ENCODE measurements around the gene CCDC85B.
"Not testable (repeated sequence)": the region's sequence is repeated elsewhere in the genome, so short reads cannot be mapped to it uniquely, and the experiment has no call there.

Gene CCDC85B

GRCh38 chr11:65887723-65888162 lies 2.7 kb upstream of the CCDC85B start:
- no peak for DNase-seq (ENCODE audit: low spot score)

DNA sequence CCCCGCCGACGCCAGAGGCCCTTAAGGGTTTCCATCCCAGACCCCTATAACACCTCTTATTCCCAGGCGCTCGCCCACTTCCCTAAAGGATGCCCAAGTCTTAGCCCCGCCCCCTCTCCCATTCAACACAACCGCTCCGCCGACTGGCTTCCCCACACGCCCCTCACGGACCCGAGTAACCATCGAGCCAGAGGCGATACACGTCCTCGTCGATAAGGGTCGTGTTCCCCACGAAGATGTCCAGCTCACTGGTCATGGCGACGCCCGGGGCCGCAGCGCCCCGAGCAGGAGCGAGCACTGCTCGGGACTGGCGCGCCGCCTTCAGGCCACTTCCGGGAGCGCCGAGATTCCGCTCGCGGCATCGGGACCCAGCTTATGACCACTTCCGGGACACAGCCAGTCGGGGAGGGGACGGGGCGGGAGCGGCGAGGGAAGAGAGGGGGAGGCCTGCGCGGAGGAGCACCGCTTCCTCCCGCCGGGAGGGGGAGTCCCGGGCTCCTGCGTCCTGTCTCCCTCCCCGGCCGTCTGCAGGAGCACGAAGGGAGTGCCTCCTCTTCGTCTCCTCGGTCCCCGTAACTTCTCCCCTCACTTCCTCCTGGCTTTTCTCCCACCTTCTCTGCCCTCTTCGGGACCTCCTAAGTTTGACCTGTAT lies 2.2 kb upstream of the CCDC85B start, which contains the start of gene FIBP:
TSS of gene FIBP (minus strand) at position 309 of the 652 bp plus-strand sequence. CDS start at position 256, 53 bp downstream.
- peak; percentile 95 for DNase-seq (ENCODE audit: low spot score)

DNA sequence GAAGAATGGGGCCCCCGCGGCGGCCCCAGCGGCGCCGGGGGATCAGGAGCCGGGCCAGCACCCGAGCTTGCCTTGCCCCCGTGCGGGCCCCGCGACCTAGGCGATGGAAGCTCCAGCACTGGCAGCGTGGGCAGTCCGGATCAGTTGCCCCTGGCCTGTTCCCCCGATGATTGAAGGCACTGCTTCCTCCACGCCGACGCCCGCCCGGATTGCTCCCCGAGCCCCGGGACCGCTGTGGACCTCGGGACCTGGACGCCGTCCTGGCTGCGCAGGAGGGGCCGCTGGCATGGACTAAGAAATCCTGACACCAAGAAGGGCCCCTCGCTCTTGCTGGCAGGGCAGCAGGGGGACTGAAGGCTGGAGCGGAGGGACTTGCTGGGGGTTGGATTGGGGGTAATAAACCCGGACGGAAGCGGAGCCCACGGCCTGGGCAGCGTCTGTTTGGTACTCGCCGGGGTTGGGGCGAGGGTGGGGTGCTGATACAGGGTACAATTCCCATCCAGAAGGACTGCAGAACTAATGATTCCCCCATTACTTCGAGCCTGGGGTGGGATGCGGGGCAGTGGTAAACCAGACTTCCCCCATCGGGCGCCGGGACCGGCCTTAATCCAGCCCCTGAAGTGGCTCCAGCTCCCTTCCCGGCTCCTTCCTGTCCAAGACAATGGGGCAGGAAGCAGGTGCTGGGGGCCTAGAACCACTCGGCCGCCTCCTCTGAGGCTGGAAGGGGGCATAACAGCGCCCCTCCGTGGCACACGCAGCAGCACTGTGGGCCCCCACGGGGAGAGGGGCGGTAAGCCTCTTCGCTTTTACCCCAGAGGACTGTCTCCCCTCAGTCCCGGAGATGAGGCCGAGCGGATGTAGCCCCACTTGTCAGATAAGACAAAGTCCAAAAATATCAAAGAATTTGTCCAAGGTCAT lies 1.0 kb downstream of the CCDC85B start:
- DNase-seq (ENCODE audit: low spot score), result no peak

DNA sequence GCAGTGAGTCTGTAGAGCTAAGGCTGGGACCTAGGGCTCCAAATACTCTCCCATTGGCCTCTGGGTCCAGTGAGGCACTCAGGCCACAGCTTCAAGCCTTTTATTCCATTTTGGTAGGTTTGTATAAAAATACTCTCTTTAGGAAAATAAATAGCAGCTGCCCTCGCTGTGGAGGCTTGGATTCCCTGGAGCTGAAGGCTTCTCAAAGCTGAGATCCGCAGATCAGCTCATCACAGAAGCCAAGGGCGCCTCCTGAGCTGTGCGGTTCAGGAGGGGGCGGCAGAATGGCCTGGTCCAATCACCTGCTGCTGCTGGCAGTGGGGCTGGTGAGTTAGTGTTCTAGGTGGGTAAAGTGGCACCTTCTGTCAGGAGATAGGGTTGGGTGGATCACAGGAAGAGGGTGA lies 1.7 kb downstream of the CCDC85B start:
- DNase-seq (ENCODE audit: low spot score), result not testable (repeated sequence)

DNA sequence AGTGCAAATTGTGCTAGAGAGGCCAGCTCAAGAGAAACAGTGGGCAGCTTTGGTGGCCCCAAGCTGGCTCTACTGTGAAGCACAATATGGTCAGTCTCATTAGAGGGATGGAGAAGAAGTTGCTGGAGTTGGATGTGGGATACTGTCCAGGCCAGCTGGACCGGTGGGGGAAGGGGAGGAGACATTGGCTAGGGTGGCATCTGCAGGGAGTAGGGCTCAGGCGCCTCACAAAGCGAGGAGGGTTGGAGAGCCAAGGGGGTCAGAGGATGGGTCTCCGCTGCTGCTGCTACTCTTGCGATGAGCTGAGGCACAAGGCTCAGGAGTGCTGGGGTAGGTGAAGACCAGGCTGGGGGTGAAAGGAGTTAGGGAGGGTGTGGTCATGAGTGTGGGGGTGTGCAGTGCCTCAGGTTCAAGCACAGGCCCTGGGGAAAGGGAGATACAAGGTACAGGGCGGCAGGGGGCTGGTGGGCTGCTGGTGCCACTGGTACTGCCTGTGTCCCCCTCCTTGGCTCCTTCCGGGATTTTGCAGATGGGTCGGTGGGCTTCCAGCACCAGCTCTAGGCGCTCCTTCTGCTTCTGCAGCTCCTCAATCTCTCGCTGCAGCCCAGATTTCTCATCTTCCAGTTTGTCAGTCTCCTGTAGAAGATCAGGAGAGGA lies 2.3 kb downstream of the CCDC85B start:
- DNase-seq (ENCODE audit: low spot score), result no peak

GRCh38 chr11:65894034-65894591 lies 3.6 kb downstream of the CCDC85B start:
- no peak for DNase-seq (ENCODE audit: low spot score)

DNA sequence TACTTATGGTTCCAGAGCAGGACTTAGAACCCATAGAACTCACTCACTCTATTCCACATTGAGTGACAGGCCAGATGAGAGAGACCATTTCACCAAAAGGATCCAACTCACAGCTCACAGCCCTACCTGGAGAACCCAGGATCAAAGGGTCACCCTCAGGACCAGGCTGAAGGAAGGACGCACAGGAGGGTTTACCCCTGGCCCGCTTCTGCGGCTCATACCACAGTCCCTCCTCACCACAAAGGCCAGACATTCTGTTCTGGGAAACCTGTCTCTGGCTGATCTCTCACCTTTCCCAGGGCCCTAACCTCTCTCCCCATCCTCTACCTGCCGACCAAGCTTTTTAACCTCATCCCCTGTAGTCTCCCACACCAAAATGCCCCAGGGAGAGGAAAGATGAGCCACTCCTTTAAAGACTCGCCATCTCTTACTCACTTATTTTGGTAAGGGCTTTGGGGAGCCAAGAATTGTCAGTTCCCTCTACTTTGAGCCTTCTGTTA lies 5.1 kb downstream of the CCDC85B start:
- no peak for DNase-seq (ENCODE audit: low spot score)

DNA sequence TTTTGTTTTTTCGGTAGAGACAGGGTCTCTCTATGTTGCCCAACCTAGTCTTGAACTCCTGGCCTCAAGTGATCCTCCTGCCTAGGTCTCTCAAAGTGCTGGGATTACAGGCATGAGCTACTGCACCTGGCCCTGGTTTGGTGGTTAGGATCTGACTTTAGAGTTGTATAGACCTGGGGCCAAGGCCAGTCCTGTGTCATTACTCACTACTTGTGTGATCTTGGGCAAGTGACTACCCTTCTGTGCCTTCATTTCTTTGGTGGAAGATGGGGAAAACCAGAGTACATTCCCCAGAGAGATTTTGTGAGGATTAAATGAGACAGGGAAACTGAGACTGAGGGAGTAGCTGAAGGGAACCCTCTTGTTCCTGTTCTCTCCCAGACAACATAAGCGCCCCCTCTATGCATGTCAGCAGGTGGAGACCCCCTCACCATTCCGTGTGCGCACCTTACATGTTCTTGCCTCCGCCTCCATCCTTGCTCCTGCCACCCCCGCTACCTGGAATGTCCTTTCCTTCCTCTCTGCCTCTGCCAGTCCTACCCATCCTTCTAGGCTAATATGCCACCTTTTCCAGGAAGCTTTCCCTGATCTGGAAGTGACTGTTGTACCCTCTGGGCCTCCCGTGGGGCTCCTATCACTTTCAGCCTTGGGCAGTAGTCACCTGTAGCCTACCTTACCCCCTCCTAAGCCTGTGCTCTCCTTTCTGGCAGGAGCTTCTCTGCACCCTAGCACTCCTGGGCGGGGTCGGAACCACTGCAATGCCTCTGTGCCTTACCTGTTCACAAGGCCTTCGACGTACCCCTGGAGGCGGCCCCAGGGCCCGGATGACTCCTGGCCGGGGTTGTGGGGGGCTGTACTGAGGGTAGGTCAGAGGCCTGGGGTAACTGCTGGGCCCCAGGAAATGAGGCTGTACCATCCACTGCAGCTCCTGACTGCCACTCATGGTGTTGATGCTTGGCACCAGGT lies 5.8 kb downstream of the CCDC85B start:
- DNase-seq (ENCODE audit: low spot score), result no peak

DNA sequence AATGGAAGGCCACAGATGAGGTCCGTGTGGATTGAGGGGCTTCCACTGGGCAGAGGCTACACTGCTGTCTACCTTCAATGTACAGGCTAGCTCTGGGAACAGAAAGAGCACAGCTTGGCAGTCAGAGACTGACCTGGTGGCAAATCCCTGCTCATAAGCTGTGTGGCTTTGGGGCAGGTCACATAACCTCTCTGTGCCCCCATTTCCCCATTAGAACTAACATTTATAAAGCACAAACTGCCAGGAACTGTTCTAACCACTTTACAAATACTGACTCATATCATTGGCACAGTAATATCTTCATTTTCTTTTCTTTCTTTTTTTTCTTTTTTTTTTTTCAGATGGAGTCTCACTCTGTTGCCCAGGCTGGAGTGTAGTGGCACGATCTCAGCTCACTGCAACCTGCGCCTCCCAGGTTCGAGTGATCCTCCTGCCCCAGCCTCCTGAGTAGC lies 6.6 kb downstream of the CCDC85B start:
- no peak for DNase-seq (ENCODE audit: low spot score)

DNA sequence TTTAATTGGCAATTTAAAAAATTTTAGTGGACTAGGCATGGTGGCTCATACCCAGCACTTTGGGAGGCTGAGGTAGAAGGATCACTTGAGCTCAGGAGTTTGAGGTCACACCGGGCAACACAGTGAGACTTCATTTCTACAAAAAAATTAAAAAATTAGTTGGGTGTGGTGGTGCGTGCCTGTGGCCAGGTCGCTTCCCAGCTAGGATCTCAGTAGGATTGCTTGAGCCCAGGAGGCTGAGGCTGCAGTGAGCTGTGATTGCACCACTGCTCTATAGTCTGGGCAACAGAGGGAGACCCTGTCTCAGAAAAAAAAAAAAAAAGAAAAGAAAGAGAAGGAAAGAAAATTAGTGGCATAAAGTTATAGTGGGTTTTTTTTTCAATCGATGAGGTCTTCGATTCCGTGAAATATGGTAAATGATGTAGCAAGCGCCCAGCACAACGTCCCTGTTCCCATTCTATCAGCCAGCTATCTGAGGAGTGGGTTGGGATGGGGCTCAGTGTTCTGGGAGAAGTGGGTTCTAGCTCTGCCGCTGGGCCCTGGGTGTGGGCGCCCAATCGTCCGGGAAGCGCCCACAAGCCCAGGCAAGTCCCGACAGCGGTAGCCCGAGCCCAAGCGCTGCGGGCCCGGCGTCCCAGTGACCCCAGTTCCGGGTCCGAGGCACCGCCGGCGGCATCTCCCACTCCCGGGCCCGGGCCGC lies 8.3 kb downstream of the CCDC85B start:
- no peak for DNase-seq (ENCODE audit: low spot score)

DNA sequence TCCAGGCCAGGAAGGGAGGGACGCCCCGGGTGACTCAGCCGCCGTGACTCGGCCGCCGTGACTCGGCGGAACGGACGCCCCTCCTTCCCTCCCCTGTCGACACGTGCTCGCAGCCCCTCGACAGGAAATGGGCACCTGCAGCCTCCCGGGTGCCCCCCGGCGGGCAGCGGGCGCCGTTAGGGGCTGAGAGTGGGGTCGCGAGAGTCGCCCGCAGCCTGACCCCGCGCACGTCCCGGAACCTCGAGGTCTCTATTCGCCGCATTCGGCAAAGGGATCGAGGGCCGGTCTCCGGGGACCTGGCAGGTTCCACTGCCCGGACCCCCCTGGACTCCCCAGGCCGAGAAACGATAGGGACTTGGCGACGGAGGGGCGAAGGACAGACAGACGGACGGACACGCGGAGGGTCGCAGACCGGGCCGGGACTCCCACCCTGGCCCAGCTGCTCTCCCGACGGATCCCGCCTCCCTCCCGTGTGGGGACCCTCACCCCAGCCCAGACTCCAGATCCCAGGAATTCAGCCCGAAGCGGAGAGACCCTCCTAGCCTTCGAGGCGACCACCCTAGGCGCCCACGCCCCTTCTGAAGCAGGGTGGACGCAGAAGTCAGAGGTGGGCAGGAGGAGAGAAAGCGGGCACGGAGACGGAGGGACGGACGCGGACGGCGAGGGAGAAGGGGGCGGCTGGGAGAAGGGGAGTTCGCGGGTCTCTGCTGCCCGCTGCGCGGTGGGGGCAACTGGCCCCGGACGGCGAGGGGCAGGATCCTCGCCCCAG lies 9.1 kb downstream of the CCDC85B start:
- DNase-seq (ENCODE audit: low spot score), result peak; percentile 85

DNA sequence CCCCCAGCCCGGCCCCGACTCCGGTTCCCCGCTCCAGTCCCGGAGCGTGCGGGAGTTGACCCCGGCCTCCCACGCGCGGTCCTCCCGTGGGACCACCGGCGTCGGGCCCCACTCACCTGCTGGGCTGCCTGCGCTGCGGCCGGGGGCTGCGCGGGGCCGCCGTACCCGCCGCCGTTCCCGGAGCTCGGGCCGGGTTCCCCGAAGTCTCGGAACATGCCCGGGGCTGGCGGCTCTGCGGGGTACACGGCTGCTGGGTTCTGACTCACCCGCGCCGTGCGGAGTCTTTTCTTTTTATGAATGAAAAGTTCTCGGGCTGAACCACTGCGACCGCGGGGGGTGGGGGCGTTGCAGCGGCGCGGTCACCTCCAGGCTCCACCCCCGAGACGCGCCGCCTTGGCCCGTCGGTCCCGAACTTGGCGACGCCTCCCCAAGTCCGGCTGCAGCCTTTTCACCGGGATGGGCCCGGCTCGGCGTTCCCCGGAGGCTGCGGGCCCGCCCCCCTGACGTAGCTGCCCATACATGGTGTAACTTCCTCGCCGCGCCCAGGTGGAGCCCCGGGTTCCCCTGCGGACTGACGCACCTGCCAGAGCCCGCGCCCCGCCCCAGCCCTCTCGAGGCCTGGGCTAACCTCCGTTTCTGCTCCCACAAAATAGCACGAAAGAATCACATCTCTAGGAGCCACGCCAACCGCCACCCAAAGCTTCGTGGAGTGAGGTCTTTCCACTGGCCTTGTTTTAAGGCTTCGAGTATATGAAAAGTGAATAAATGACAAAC lies 9.8 kb downstream of the CCDC85B start, which contains the start of gene FOSL1:
TSS of gene FOSL1 (minus strand) at position 264 of the 774 bp plus-strand sequence. CDS start at position 215, 49 bp downstream.
- peak; percentile 91 for DNase-seq (ENCODE audit: low spot score)

DNA sequence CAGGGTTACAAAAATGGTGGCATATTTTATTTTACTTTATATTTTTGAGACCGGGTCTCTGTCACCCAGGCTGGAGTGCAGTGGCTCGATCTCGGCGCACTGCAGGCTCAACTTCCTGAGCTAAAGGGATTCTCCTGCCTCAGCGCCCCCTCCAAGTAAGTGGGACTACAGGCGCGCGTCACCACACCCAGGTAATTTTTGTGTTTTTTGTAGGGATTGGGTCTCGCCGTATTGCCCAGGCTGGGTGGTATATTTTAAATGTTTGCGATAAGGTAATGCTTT lies 10.4 kb downstream of the CCDC85B start:
- no peak for DNase-seq (ENCODE audit: low spot score)

DNA sequence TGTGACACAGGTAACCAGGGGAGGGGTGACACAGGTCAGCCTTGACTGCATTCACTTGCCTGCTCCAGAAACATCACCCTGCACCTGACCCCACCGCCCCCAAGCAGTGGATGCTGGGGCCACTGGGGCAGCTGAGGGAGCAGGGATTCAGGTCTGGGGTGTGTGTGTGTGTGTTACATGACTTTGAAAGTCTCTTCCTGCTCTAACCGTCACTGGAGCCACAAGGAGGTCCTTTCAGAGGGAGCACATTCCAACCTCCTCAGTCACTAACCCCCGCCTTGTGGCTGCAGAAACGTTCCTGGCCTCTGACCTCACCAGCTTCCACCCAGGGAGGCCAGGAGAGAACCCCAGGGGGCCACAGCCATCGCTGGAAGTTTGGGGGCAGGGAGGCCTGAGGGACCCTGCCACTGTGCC lies 12.6 kb downstream of the CCDC85B start:
- no peak for DNase-seq (ENCODE audit: low spot score)

- DNase-seq (ENCODE audit: low spot score), result no peak
Measured at GRCh38 chr11:65903715-65904114, 13.2 kb downstream of the CCDC85B start.

DNA sequence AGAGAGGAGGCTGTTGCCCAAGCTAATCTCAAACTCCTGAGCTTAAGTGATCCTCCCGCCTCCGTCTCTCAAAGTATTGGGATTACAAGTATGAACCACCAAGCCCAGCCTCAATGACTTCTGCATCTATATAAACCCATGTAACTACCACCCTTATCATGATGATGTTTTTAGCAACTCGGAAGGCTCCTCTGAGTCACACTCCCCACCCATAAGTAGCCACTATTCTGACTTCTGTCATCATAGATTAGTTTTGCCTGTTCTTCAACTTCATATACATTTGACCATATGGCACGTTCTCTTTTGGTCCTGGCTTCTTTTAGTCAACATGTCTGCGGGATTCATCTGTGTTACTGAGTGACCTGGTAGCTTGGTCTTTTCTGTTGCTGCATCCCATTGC lies 16.1 kb downstream of the CCDC85B start:
- DNase-seq (ENCODE audit: low spot score), result peak; percentile 85

- no peak for DNase-seq (ENCODE audit: low spot score)
Measured at GRCh38 chr11:65907878-65908277, 17.4 kb downstream of the CCDC85B start.

DNA sequence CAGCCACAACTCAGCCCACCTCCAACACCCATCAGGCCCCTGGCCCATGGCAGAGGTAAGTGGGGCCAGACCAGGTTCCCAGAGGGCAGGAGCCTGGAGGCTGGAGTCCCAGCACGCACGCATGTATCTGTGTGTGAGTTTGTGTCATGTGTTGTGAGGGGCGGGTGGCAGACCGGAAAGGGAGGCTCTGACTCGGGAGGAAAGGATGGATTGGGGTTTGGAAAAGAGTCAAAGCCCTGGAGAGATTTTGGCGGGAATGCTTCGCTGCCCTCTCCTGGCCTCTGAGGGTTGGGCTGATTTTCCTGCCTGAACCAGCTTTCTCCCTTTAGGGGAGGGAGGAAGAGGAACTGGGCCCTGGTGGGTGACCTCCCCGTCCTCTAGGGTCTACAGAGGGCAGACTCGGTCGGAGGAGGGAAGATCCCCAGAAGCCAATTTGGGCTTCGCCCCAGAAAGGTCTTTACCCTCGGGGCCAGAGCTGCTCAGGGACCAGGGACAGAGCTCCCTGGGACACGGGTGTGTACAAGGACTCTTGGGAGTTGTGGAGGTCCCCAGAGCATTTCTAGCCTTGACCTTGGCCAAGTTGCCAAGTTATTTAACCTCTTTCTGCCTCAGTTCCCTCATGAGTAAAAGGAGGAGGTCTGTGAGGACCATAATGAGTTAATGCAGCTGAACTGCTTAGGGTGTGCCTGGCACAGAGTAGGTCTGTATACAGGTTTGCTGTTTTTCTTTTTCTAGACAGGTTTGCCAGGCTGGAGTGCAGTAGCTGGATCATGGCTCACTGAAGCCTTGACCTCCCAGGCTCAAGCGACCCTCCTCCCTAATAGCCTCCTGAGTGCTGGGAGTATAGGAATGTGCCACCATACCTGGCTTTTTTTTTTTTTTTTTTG lies 21.5 kb downstream of the CCDC85B start:
- no peak for DNase-seq (ENCODE audit: low spot score)
